ENCODE measurements around the gene COL5A1.

The COL5A1 gene

GRCh38 chr9:134606951-134607731 lies 34.5 kb upstream of the COL5A1 start:
- DNase-seq (ENCODE audit: low read depth in 2 of 2), result no peak

GRCh38 chr9:134607971-134608370 lies 33.6 kb upstream of the COL5A1 start:
- no peak for DNase-seq (ENCODE audit: low read depth in 2 of 2)

- DNase-seq (ENCODE audit: low read depth in 2 of 2), result no peak
These were observed 30.6 kb upstream of the COL5A1 start for GRCh38 chr9:134611046-134611445.

- no peak for DNase-seq (ENCODE audit: low read depth in 2 of 2)
These were observed 29.3 kb upstream of the COL5A1 start for GRCh38 chr9:134612309-134612708.

GRCh38 chr9:134612715-134613114 lies 28.9 kb upstream of the COL5A1 start:
- no peak for DNase-seq (ENCODE audit: low read depth in 2 of 2)

- DNase-seq (ENCODE audit: low read depth in 2 of 2), result no peak
These were observed 27.3 kb upstream of the COL5A1 start for GRCh38 chr9:134614256-134614655.

GRCh38 chr9:134616341-134616740 lies 25.3 kb upstream of the COL5A1 start:
- no peak for DNase-seq (ENCODE audit: low read depth in 2 of 2)

GRCh38 chr9:134617246-134617645 lies 24.4 kb upstream of the COL5A1 start:
- DNase-seq (ENCODE audit: low read depth in 2 of 2), result no peak

GRCh38 chr9:134617836-134618162 lies 23.8 kb upstream of the COL5A1 start:
- DNase-seq (ENCODE audit: low read depth in 2 of 2), result no peak

GRCh38 chr9:134618163-134618832 lies 23.3 kb upstream of the COL5A1 start:
- DNase-seq (ENCODE audit: low read depth in 2 of 2), result no peak

- DNase-seq (ENCODE audit: low read depth in 2 of 2), result no peak
These were observed 22.7 kb upstream of the COL5A1 start for GRCh38 chr9:134618833-134619447.

- DNase-seq (ENCODE audit: low read depth in 2 of 2), result no peak
These were observed 22.1 kb upstream of the COL5A1 start for GRCh38 chr9:134619448-134619982.

- DNase-seq (ENCODE audit: low read depth in 2 of 2), result no peak
These were observed 21.5 kb upstream of the COL5A1 start for GRCh38 chr9:134619983-134620661.

GRCh38 chr9:134620751-134621557 lies 20.6 kb upstream of the COL5A1 start:
- DNase-seq (ENCODE audit: low read depth in 2 of 2), result no peak

GRCh38 chr9:134621558-134622110 lies 20.0 kb upstream of the COL5A1 start:
- no peak for DNase-seq (ENCODE audit: low read depth in 2 of 2)

- DNase-seq (ENCODE audit: low read depth in 2 of 2), result no peak
These were observed 18.7 kb upstream of the COL5A1 start for GRCh38 chr9:134622896-134623257.

- no peak for DNase-seq (ENCODE audit: low read depth in 2 of 2)
These were observed 18.1 kb upstream of the COL5A1 start for GRCh38 chr9:134623258-134624066.

- no peak for DNase-seq (ENCODE audit: low read depth in 2 of 2)
These were observed 17.4 kb upstream of the COL5A1 start for GRCh38 chr9:134624137-134624591.

GRCh38 chr9:134624621-134625181 lies 16.9 kb upstream of the COL5A1 start:
- no peak for DNase-seq (ENCODE audit: low read depth in 2 of 2)
